ENCODE measurements around the gene MTX1. TPM values are rescaled to one million over a fixed set of nuclear protein-coding genes. Genes with fewer than 3 reads are reported as not detected.
A peak's percentile ranks its signal among the peaks of the same experiment; 100 is the strongest.

The MTX1 gene
- total RNA-seq, 4 donors from 2014 or later, result 37.9 to 75.5 (median 52.1) TPM

DNA sequence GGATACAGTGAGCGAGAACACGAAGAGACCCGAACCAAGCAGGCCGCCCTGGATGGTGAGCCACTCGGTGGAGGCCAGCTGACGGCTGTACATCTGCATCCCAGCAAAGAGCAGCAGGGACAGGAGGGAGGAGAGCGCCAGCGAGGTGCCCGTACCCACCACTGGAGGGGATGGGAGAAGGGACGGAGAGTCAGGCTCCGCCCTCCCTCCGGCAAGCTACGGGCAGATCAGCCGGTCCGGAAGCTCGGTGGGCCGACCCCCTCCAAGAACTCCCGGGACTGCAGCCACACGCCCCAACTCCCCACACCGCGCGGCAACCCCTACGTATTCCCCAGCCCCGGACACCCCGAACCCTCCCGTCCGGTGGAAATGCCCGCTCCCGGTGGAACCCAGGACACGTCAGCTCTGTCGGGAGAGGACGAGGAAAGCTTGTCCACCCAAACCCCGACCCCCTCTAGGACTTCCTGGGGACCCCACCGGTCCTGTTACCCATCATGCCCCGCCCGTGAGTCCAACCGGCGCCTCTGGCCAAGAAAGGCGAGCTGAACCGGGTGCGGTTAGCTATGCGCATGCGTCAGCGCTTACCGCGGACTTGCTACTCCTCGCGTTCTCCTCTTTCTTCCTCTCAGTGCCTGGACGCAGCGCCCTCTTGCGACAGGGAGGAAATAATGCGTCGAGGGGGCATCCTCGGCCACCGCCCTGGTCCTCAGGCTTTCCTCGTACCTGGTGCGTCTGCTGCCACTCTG, 35.6 kb upstream of the MTX1 start, which contains the start of gene KRTCAP2:
Gene KRTCAP2 (minus strand): TSS at position 573 of the 746 bp plus-strand sequence. CDS start 80 bp downstream, at position 493.
- Histone ChIP-seq H3K36me3 (peaks cover 8 to 10% of the 10 kb centered on the region in 2 donors), H3K27me3 (peaks cover 7% of the 10 kb centered on the region), H3K4me3 (replicated peaks in 1 of 3) (peak within 1 kb of the TSS; percentile 56 to 77 (median 59)), H3K9me3 (no peaks in the 10 kb centered on the region), H3K4me1 (peaks cover 12 to 23% of the 10 kb centered on the region in 2 donors), H3K27ac (peak within 1 kb of the TSS; percentile 45 to 87 (median 83))
- 1% methylated on average over 23 to 40 of the region's 57 CpGs for WGBS, 2 donors
- peak; percentile 94 to 95 for DNase-seq
- TF ChIP-seq, protein P1, sequence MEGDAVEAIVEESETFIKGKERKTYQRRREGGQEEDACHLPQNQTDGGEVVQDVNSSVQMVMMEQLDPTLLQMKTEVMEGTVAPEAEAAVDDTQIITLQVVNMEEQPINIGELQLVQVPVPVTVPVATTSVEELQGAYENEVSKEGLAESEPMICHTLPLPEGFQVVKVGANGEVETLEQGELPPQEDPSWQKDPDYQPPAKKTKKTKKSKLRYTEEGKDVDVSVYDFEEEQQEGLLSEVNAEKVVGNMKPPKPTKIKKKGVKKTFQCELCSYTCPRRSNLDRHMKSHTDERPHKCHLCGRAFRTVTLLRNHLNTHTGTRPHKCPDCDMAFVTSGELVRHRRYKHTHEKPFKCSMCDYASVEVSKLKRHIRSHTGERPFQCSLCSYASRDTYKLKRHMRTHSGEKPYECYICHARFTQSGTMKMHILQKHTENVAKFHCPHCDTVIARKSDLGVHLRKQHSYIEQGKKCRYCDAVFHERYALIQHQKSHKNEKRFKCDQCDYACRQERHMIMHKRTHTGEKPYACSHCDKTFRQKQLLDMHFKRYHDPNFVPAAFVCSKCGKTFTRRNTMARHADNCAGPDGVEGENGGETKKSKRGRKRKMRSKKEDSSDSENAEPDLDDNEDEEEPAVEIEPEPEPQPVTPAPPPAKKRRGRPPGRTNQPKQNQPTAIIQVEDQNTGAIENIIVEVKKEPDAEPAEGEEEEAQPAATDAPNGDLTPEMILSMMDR (IDR thresholded peaks at IDR 0.05), result peak; percentile 91 to 99 (median 94)
- peak in 1 of 2 donors; percentile 66 for TF ChIP-seq POLR2A (IDR thresholded peaks at IDR 0.05)
- intact Hi-C loops (cut with DNase I), result no loop called here

DNA sequence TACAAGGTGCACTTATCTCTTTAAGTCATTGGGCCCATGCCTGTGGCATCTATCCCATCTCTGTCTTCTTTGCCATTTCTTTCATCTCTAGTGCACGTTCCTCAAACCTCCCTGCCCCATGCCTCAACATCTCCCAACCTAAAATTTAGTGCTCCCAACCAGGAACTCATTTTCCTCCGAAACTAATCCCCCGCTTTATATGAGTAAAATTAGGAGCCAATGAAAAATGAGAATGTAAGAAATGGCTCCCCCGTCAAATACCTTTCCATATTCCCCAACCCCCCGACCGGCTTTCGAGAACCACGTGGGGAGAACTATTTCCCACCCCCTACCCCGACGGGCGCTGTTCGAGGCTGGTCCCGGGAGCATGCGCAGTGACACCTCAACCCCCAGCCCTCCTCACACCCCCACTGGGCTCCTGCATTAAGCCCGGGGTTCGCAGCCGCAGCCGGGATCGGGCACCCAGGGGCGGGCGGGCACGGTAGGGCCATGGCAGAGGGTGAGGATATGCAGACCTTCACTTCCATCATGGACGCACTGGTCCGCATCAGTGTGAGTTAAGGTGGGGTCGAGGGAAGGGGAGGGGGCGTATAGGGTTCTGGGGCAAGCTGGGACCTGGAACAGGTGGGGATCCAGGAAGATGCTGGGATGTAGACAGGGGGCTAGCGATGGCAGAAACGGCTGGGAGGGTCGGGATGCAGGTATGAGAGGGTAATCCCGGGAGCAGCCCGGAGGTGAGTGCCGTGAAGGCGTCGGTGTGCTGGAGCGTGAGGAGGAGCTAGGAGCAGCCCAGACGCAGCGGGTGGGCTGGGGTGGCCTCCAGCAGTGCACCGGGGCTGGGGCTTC, 34.8 kb upstream of the MTX1 start, which contains the start of gene TRIM46:
Gene TRIM46 (plus strand): TSS at position 372 of the 846 bp plus-strand sequence. CDS start 118 bp downstream, at position 490.
- DNase-seq, result no peak
- Histone ChIP-seq H3K4me3 (replicated peaks in 1 of 3) (peak within 1 kb of the TSS; percentile 56 to 77 (median 59)), H3K36me3 (peaks cover 8 to 10% of the 10 kb centered on the region in 2 donors), H3K27me3 (peaks cover 7% of the 10 kb centered on the region), H3K27ac (peak within 1 kb of the TSS; percentile 45 to 87 (median 83)), H3K4me1 (peaks cover 12 to 23% of the 10 kb centered on the region in 2 donors), H3K9me3 (no peaks in the 10 kb centered on the region)
- WGBS, 2 donors, result 1 to 2% methylated on average over 38 of the region's 38 CpGs
- intact Hi-C loops (cut with DNase I), result no loop called here
- TF ChIP-seq POLR2A (IDR thresholded peaks at IDR 0.05), result no peak
- TF ChIP-seq, protein P1 (IDR thresholded peaks at IDR 0.05), result peak in 1 of 6 experiments; percentile 25

DNA sequence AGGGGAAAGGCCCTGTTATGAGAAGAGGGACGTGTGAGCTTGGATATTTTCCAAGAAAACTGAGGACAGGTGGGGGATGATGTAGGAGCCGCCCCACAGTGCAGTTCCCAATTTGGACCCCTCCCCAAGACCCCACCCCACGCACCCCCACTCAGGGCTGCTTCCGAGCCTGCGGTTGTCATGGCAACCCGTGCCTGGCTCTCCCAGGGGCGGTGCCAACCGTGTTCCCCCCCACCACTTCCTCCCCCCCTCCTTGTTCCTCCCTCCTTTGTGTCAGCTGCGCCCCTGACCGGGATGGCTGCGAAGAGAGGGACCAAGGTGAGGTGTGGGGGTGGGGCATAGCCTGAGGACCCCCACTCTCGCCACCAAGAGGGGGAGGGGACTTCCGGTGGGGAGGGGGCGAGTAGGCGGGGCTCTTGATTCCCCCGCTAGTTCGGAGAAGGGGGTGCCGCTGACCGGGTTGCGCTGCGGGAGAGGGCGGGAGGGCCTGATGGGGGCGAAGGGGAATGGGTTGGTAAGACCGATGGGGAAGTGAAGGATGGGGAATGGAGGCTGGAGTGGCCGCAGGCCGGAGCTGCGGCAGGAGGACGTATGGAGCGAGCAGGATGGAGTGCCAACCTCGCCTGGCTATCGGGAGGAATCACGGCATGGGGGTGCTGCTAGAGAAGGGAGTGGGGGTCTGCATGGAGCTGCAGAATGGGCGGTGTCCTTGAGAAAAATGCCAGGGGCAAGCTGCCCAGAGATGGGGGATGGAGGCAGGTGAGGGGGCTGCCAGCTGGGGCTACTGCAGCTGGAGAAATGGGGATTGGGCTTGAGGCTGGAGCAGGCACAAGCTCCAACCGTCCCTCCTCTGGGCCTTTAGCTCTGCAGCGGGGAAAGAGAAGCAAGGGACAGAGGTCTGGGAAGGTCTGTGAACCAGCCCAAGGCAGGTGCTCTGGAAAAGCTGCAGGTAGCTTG, 33.9 kb upstream of the MTX1 start:
- H3K36me3 ChIP-seq, result peaks cover 0 to 3% of the 10 kb centered on the region in 2 donors
- H3K4me3 ChIP-seq (replicated peaks in 1 of 3), result peak overlapping the region in 1 of 3 donors; percentile 59
- H3K4me1 ChIP-seq, result peaks cover 12 to 23% of the 10 kb centered on the region in 2 donors
- no peak overlapping the region for H3K27ac ChIP-seq
- no peaks in the 10 kb centered on the region for H3K9me3 ChIP-seq
- no peak for DNase-seq
- TF ChIP-seq, protein P1 (IDR thresholded peaks at IDR 0.05), result no peak
- no peak for TF ChIP-seq POLR2A (IDR thresholded peaks at IDR 0.05)
- WGBS, 2 donors, result 5 to 8% methylated on average over 22 to 32 of the region's 35 CpGs
- peaks cover 7% of the 10 kb centered on the region for H3K27me3 ChIP-seq
- intact Hi-C loops (cut with DNase I), result no loop called here

DNA sequence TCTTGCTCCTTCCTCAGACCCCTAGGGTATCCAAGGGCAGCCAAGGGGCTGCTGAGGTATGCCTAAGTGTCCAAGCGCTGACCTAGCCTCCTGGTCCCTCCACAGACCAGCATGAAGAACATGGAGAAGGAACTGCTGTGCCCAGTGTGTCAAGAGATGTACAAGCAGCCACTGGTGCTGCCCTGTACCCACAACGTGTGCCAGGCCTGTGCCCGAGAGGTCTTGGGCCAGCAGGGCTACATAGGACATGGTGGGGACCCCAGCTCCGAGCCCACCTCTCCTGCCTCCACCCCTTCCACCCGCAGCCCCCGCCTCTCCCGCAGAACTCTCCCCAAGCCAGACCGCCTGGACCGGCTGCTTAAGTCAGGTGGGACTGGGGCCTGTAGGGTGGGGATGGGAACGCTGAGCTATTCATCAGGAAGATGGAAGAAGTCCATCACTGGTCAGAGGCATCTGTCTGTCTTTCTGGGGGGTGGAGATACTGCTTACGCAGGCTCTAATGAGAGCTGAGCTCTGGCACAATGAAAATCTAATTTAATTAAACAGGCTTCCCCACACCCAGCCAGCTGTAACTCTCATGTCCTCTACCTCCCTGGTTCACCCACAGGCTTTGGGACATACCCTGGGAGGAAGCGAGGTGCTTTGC, 33.1 kb upstream of the MTX1 start:
- Histone ChIP-seq H3K4me1 (peaks cover 12 to 23% of the 10 kb centered on the region in 2 donors), H3K4me3 (replicated peaks in 1 of 3) (no peak overlapping the region), H3K9me3 (no peaks in the 10 kb centered on the region), H3K36me3 (peaks cover 0 to 2% of the 10 kb centered on the region in 2 donors), H3K27me3 (peaks cover 7% of the 10 kb centered on the region), H3K27ac (no peak overlapping the region)
- intact Hi-C loops (cut with DNase I), result no loop called here
- TF ChIP-seq, protein P1 (IDR thresholded peaks at IDR 0.05), result no peak
- TF ChIP-seq POLR2A (IDR thresholded peaks at IDR 0.05), result no peak
- DNase-seq, result no peak
- 77 to 89% methylated on average over 3 to 11 of the region's 12 CpGs for WGBS, 2 donors
